ENCODE results near the gene RASSF5.
A peak's percentile ranks its signal among the peaks of the same experiment; 100 is the strongest.

Gene RASSF5

GRCh38 chr1:206634365-206635079 is 127.2 kb downstream of the RASSF5 start:
- DNase-seq (ENCODE audit: low read depth in 2 of 2) = peak; percentile 47 to 56

DNA sequence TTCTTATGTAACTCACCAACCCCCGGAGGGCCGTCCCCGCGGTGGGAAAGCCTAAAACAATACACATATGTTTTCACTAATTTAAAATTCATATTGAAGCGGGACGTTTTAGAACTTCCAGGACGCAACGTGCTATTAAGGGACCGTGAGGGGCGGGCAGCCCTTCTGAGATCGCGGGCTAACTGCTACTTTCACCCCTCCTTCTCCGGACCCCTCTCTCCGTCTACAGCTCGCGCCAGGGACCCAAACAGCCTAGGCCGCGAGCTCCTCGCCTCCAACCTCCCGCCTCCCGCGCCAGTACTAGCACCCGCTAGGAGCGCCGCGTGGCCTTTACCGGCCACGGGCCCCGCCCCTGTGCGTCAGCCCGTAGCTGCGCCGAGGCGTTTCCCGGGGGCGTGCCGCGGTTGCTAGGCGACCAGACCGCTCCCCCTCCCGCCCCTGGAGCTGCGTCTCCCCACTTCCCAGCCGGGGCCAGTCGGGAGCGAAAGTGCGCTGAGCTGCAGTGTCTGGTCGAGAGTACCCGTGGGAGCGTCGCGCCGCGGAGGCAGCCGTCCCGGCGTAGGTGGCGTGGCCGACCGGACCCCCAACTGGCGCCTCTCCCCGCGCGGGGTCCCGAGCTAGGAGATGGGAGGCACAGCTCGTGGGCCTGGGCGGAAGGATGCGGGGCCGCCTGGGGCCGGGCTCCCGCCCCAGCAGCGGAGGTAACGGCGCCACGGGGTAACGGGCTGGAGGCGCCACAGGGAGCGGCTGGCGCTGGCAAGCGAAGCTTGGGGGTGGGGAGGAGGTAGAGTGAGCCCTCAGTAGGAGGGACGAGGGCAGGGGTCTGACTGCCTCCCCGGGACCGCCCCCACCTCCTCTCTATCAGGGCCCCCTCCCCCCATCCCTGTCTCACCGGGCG is 128.0 kb downstream of the RASSF5 start, which contains the start of gene DYRK3:
DYRK3 (plus strand) TSS at position 457 of the 898 bp plus-strand sequence; CDS start at position 625, 168 bp downstream.
- peak; percentile 80 for DNase-seq (ENCODE audit: low read depth in 2 of 2)

DNA sequence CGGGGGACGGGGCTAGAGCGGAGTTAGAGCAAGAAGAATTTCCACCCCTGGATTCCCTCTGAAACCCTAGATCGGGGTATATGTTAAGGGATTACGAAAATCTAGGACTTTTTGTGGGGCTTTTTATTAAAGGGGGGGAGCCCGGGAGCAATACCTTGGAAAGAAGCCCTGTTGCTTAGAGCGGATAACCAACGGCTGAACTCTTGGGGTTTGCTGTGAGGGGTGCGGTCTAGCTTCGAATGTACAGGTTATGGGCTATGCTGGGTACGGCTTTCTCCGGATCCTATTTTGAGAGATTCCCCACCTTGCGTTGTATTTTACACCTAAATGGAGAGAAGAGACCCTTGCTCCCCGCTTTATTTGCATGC is 128.6 kb downstream of the RASSF5 start:
- no peak for DNase-seq (ENCODE audit: low read depth in 2 of 2)

DNA sequence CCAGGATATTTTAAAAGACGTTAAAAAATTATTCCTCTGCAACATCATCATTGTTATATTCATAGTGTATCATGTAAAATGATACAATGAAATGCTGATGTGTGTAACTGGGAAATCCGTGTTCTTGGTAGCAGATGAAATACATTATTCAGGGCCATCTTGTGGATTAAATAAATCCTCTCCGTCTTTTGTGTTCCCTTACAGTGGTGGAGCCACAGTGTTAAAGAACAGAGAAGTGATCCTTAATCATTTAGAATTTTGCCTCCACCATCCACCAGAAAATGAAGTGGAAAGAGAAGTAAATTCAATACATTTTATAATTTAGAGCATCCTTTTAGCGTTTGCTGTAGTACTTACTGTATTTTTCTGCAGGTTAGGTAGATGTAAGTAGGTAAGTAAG is 129.3 kb downstream of the RASSF5 start:
- DNase-seq (ENCODE audit: low read depth in 2 of 2) = no peak

GRCh38 chr1:206637605-206638004 is 130.3 kb downstream of the RASSF5 start:
- no peak for DNase-seq (ENCODE audit: low read depth in 2 of 2)
